Measurements from ENCODE around the gene SCUBE2.
"Not testable (repeated sequence)": the region's sequence is repeated elsewhere in the genome, so short reads cannot be mapped to it uniquely, and the experiment has no call there.

SCUBE2 gene

DNA sequence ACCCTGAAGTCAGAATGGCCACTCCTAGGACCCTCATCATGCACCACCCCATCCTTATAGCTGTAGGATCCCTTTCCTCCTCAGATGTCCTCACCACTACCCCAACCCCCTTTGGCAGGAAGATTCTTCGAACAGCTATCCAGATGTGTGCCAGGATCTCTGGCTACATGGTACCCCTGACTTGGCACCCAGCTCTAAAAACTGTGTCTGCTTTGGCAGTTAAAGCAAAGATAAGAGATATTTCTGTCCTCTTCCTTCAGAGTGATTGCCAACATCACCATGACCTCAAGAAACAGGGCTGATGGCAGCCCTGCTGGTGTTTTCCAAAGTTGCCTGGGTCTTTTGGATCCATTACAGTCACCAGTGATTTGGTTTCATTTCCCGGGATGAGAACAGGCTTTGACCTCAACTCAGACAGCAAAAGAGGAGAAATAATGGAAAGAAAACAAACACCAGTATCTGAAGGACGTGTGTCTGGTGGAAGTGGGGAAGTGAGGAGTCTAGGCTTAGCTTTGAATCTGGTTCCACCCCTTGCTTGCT lies 83.3 kb downstream of the SCUBE2 start:
- no peak for DNase-seq (ENCODE audit: low read depth)

DNA sequence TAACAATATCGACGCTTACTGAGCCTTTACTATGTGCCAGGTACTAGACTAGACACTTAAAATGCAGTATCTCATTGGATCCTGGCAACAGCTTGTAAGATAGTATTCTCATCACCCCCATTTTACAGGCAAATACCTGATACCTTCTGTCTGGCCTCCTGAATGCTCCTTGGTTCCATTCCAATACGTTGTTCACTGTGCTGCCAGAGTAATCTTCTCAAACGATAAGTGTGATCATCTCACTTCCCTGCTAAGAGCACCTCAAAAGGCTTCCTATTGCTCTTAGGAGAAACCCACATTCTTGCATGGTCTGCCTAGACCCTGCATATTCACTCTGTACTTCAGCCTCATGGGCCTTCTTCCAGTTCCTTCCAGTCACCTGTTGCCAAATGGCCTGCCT lies 86.3 kb downstream of the SCUBE2 start:
- DNase-seq (ENCODE audit: low read depth): no peak

DNA sequence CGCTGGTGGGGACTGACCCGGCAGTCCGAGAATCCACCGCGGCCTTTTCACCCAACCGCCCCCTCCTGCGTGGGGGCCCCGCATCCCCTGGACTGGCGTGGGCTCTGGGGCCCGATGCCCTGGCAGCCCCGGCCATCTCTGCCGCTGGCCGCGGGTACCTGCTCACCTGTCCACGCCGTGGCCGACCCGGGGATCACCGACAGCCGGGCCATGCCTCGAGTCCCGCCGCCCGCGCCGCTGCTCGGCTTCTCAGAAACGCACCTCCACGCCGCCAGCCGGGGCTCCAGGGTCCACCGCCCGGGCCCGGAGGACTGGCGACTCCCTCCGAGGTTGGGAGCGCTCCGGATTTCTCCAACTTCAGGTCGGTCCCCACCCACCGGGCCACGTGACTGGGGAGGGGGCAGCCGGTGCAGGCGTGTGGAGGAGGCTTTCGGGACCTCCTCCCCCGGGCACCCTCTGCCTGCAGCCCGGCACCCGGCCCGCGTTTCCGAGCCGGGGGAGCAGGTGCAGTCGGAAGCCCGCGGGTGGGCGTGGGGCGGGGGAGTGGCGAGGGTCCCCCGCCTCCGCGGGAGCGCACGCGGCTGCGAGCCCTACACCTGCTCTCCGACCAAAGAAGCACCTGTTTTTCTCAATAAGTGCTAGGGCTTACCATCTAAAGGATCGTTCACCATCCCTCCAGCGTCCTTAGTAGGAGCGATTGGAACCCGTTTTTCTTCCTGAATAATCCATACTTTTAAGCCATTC lies 87.0 kb downstream of the SCUBE2 start:
- DNase-seq (ENCODE audit: low read depth): no peak

DNA sequence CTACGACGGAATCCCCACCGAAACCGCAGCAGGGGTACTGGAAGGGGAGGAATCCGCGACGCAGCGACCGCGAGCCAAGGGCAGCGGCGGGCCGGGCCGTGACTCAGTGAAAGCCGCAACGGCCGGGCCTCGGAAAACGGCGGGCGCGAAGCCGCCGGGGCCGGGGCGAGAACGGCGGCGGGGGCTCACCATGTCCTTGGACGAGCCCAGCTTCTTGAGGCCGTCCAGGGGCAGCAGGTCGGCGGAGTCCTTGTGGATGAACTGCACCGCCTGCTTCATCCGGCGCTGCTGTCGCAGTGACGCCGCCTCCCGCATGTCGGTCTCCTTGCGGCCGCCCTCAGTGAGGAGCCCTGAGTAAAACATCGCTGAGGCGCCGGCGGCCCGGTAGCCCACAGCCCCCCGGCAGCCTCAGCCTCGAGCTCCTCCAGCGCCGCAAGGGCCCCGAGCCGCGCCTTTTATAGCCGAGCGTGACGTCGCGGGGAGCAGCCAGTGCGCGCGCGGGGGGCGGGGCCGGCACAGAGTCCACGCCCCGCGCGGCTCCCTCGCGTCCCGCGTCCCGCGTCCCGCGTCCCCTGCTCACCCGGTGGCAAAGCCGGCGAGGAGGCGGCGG lies 87.7 kb downstream of the SCUBE2 start, which contains the start of gene NRIP3:
Gene NRIP3, minus strand, starts transcription at position 429 of the 610 bp plus-strand sequence. Its CDS starts 66 bp downstream, at position 363.
- peak; percentile 82 for DNase-seq (ENCODE audit: low read depth)

DNA sequence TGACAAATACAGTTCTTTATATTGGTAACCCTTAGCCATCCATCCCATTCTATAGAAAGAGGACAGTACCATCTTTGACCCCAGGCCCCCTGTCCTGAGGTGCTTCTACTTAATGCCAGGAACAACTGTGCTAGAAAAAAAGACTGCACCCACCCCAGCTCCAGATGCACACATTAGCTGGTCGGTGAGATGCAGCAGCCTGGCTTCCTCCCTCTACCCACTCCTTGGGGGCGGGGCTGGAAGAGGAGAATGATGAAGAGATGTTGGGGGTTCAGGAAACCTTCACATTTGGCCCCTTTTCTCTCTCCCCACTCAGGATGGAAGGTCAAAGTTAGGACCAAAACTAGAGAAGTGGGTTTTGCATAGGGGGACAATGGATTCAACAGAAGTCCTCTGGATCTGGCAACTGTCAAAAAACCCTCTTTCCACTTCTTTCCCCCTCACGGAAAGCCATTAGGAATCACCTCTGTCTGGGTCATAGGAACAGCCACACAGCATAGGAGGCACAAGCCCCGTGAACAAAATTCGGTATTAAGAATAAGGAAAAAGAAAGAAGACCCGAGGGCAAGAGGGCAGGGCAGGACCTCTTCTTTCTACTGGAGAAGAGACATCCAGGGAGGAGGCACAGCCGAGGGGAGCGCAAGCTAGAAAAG lies 88.4 kb downstream of the SCUBE2 start:
- no peak for DNase-seq (ENCODE audit: low read depth)

DNA sequence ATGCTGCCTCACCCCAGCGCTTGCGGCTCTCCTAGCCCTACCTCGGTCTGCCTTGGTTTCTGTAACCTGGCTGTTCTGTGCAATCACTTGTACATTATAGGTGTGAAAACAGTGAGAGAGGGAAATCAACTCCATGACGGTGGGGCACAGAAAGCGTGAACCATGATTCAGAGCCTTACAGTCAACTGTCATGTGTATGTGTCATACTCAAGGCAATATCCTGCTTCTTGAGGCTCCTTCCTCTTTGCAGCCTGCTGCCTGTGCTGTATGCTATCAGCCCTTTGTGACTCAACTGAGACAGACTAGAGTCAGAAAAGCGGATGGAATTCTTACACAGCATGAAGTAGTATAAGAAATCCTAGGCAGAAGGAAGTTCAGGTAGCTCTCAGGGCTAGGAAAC lies 89.7 kb downstream of the SCUBE2 start:
- DNase-seq (ENCODE audit: low read depth): no peak

DNA sequence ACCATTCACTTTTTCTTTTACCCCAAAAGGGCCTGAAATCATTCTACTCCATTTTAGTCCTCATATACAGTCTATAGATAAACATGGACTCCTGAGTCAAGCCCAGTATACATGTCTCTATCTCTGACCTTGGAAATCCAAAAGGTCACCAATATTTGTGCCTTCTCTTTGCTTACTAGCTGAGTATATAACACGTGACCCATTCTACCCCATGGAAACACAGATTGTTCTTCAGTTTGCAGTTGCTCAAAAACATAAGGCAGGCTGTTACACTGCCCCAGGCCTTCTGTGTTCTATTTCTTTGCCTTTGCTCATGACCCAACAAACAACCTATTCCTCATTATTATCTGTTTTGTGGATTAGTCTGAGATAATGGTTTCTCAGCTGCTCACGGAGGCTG lies 93.4 kb downstream of the SCUBE2 start:
- DNase-seq (ENCODE audit: low read depth): no peak

DNA sequence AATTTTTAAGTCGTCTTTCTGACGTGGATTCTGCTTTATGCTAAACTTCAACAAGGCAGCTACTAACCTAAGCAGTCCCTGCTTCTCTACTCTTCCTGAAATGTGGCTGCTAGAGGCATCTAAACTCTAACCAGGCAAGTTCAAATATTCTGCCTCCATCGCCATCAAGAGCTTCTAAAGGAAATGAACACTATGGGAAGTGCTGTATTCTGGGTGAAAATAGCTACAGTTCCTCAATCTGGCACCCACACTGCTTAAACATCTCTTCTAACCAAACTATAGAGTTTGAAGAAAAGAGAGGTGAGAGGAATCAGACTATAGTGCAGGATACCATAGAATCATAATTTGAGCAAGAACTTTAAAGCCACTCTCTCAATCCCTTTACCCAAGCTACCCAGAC lies 93.9 kb downstream of the SCUBE2 start:
- DNase-seq (ENCODE audit: low read depth): no peak

DNA sequence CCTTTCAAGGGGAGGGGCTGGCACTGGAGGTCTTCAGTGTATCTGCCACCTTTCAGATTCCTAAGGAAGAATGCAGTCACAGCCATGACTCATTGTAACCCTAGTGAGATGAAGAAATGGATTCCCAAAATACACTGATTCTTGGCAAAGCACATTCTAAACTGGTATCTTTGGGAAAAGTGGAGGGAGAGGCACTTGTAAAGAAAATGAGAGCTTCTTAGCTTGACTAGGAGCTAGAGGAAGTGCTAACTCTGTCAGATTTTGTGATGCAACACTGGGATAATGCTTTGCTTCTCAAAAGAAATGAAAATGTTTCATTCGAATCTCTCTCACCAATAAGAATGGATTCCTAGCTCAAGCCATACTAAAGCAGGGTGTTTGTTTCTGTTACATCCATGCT lies 101.9 kb downstream of the SCUBE2 start:
- no peak for DNase-seq (ENCODE audit: low read depth)

DNA sequence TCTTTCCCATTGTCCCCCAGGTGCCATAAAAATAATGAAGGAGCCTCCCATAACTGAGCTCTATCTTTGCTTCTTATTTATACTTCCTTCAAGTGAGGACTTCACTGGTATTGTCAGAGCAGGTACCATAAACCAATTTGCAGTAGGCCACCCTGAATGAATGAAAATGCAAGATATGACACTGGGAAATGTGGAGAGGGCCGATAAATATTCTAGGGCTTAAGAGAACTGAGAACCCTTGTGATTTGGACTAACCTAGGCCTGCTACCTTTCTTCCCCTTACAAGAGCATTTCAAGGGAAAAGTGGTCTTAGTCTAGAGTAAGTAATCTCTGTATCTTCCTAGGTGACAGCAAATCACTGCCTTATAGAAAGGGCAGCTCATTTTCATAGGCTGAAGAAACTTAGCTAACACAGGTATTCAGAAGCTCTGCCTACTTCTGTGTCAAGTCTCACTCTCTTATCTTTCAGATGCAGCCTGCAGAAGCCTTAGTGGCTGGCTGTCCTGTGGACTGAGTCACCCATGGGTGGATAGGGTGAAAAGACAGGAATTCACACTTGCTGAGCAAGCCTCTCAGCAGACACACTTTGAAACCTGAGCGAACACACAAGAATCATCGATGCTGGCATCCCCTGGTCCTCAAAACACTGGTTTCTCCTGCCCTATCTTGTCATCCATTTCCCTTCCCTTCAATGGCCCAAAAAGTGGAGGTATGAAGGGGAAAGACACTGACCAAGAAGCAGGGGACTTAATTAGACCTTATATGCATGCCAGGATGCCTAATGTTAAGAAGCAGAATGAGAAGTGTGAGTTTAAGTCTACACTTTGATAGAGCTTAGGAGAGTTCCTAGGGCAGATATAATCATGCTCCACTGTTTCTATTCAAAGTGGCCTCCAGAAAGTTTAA lies 102.8 kb downstream of the SCUBE2 start:
- DNase-seq (ENCODE audit: low read depth): no peak

DNA sequence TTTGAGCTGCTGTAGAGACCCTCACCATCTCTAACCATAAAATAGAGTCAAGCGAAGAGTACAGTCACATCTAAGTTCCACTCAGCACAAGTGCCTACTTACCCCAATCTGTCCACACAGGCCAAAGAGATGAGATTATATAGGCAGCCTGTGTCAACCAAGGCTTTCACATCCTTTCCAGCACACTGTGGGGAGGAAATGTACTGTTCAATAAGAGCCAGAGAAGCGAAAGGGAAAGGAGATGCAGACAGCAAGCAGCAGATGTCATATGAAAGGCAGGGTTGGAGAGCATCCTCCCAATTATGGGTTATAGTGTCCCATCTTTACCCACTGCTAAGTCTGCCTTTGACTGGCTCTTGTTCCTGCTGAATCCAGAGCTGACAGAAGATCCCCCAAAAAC lies 104.0 kb downstream of the SCUBE2 start:
- no peak for DNase-seq (ENCODE audit: low read depth)

DNA sequence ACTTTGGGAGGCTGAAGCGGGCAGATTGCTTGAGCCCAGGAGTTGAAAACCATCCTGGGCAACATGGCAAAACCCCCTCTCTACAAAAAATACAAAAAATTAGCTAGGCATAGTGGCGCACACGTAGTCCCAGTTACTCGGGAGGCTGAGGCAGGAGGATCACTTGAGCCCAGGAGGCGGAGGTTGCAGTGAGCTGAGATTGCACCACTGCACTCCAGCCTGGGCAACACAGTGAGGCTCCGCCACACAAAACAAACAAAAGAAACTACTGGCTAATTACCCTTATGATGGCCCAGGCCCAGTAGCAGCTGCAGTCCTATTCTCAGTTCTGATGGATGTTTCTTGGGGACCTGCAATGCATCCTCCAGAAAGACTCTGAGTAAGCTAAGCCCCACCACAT lies 104.6 kb downstream of the SCUBE2 start:
- not testable (repeated sequence) for DNase-seq (ENCODE audit: low read depth)

DNA sequence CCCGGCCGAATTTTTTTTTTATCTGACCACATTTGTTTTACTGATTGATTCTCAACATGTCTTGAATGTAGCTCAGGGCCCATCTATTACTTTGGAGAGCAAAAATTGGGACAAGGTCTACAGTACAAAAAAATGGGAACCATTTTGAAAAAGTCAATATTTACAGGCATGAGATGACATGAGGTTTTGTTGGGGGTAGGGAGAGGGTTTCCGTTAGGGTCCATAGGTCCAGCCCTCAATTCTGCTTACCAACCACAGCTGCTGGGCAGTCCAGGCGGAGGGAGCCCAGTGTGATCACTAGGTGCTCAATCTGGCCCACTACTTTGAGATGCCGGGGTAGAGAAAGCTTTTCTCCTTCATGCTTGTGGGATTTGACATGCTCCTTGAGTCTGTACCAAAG lies 105.9 kb downstream of the SCUBE2 start:
- no peak for DNase-seq (ENCODE audit: low read depth)

DNA sequence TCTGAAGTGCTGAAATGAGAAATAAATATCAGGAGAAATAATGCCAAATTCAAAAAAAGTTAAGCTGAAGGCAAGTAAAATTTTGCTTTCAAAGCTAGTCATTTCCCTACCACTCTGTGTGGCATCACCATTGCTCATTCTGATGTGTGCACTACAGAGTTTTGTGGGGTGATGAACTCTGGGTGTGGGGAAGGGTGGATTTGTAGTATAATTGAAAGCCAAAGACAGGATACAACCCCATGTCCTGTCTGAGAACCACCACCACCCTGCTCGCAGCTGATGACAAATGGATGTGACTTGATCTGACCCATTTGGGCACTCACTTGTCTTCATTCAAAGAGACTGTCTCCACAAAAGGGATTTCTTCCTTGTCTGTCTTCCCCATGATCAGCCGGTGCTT lies 107.8 kb downstream of the SCUBE2 start:
- DNase-seq (ENCODE audit: low read depth): no peak

DNA sequence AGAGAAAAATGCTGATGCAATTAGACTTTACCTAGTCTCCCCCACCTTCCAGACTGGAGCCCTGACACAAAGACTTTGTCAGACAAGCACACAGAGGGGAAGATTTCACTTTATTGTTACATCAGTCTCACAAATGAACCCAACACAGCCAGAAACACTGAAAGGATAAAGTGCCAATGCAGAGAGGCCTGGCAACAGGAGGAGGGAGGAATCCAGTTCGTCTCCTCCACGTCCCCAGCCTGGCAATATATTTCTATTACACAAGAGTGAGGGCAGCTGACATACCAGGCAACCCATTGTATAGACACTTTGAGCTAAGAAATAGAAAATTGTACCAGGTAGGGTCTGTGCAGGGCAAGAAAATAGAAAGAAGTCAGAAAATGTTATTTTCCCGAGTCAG lies 110.9 kb downstream of the SCUBE2 start:
- DNase-seq (ENCODE audit: low read depth): no peak

DNA sequence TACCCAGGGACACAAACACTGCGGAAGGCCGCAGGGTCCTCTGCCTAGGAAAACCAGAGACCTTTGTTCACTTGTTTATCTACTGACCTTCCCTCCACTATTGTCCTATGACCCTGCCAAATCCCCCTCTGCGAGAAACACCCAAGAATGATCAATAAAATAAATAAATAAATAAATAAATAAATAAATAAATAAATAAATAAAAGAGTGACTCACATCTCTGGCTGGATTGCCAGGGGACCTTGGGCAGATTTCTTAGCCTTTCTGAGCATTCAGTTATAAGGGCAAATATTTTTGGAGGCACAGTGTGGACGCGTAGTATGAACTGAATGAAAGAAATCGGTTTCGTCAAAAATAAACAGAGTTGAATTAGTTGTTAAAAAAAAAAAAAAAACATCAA lies 112.0 kb downstream of the SCUBE2 start:
- DNase-seq (ENCODE audit: low read depth): not testable (repeated sequence)

DNA sequence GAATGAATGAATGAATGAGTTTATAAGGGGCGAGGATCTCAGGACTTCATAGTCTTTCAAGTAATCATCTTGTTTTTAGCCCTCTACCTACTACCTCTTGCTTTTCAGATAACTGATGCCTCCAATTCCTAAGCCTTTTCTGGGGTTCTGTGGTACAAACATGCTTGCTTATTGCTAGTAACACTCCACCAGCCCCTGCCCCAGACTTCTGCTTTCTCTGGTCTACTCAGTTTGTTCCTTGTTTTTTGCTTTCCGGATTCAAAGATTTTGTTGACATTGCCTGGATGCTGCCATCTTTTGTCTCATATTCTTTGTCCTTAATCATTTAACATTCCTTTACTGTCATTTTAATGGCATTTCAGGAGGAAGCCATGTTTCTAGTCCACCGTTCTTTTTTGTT lies 118.3 kb downstream of the SCUBE2 start:
- DNase-seq (ENCODE audit: low read depth): no peak

DNA sequence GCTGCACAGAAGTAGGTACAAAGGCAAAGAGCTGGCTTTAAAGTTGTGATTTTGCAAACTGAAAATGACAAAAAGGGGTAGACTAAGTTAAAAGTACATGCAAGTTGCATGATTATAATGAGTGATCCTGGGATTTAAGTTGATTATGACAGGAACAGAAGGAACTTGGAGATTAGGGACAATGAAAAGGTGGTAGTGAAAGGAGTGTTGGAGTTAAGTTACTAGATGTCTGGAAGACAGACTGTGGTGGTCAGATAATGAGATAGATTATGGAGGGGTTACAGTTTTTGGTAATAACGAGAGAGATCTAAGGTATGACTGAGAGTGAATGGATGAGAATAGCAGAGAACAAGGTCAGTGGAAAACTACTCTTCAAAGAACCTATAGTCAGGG lies 119.5 kb downstream of the SCUBE2 start:
- no peak for DNase-seq (ENCODE audit: low read depth)

DNA sequence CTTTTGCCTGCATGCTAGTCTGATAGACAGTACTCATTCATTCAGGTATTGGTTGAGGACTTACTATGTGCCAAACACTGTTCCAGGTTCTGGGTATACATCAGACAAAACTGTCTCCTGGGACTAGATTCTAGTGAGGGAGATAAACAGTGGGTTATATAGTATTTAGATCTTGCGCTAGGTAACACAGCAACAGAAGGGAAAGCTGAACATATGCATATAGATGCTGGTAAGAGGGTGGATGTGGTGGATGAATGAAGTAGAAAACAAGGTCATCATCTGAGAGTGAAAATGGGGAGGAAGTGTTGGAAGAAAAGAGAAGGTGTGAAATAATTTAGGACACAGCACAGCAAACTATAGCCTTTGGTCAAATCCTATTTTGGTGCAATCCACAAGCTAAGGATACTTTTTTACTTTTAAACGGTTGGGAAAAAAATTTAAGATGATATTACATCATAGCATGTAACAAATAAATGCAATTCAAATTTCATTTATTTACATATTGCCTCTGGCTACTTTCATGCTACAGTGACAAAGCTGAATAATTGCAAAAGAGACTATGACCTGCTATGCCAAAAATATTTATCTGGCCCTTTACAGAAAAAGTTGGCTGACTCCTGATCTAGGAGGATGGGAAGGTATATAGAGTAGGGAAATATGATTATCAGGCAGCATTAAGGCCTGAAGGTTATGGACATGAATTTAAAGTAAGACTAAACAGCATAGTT lies 120.0 kb downstream of the SCUBE2 start:
- DNase-seq (ENCODE audit: low read depth): no peak
